ENCODE measurements around the gene NR3C2. TPM values are rescaled to one million over a fixed set of nuclear protein-coding genes. Genes with fewer than 3 reads are reported as not detected.

The NR3C2 gene
- total RNA-seq, 1 experiment from 2014 or later: 2.7 TPM

GRCh38 chr4:148216321-148216720 lies 225.9 kb downstream of the NR3C2 start:
- TF ChIP-seq SRF (IDR thresholded peaks at IDR 0.05; ENCODE audit: low read depth) (no peak), CTCF (IDR thresholded peaks at IDR 0.05 in 2 of 3, conservative IDR thresholded peaks at IDR 0.05 in 1 of 3; ENCODE audit: borderline replicate concordance in 1 of 3, insufficient read depth in 1 of 3, low read depth in 2 of 3, low read length in 2 of 3) (no peak), ZBTB33 (IDR thresholded peaks at IDR 0.05; ENCODE audit: extremely low read depth, insufficient replicate concordance, low read length) (no peak), REST (IDR thresholded peaks at IDR 0.05; ENCODE audit: low read depth) (no peak), EZH2 (IDR thresholded peaks at IDR 0.05) (no peak), EZH2phosphoT487 (IDR thresholded peaks at IDR 0.05; ENCODE audit: borderline replicate concordance) (no peak), POLR2A (IDR thresholded peaks at IDR 0.05; ENCODE audit: borderline replicate concordance, extremely low read depth, insufficient read depth, insufficient read length) (no peak), TCF7L2 (IDR thresholded peaks at IDR 0.05; ENCODE audit: borderline replicate concordance, extremely low read depth, insufficient read depth, insufficient read length) (no peak), POLR2AphosphoS5 (IDR thresholded peaks at IDR 0.05; ENCODE audit: low read depth, low read length) (no peak), JUND (IDR thresholded peaks at IDR 0.05) (no peak), CBX3 (IDR thresholded peaks at IDR 0.05; ENCODE audit: low read depth) (no peak), FOSL1 (IDR thresholded peaks at IDR 0.05; ENCODE audit: low read depth) (no peak), SP1 (IDR thresholded peaks at IDR 0.05; ENCODE audit: low read depth) (no peak), ZFX (IDR thresholded peaks at IDR 0.05) (no peak), EGR1 (IDR thresholded peaks at IDR 0.05; ENCODE audit: low read depth) (no peak), ELF1 (IDR thresholded peaks at IDR 0.05; ENCODE audit: borderline replicate concordance, low read depth) (no peak), ATF3 (IDR thresholded peaks at IDR 0.05) (no peak), ZNF274 (IDR thresholded peaks at IDR 0.05; ENCODE audit: low read depth, low read length) (no peak), CEBPB (IDR thresholded peaks at IDR 0.05; ENCODE audit: low read depth) (no peak)
- no peak for ATAC-seq
- no peak overlapping the region for H3K9ac ChIP-seq (ENCODE audit: low read length)
- POLR2A ChIA-PET: no interaction called here
- no peaks in the 10 kb centered on the region for H3K9me3 ChIP-seq (ENCODE audit: control insufficient read depth in 1 of 2, insufficient read depth in 1 of 2, low read depth in 1 of 2, low read length in 2 of 2)
- no peaks in the 10 kb centered on the region for H3K27me3 ChIP-seq (ENCODE audit: insufficient read depth, low read length)
- no peaks in the 10 kb centered on the region for H4K20me1 ChIP-seq (ENCODE audit: insufficient read depth)
- H3K4me1 ChIP-seq (ENCODE audit: control insufficient read depth in 1 of 2, insufficient read depth in 2 of 2, low read length in 2 of 2): no peaks in the 10 kb centered on the region
- intact Hi-C loops (cut with micrococcal nuclease): no loop called here
- no peaks in the 10 kb centered on the region for H3K9me2 ChIP-seq (ENCODE audit: insufficient read depth)
- RAD21 ChIA-PET (ENCODE audit: low non-redundant PET in 1 of 2, low total read pairs in 2 of 2, uncharacterized antibody in 2 of 2, unreplicated experiment in 2 of 2): no interaction called here
- DNase-seq (ENCODE audit: low read depth, low spot score): no peak
- H3K36me3 ChIP-seq (ENCODE audit: control insufficient read depth in 1 of 2, insufficient read depth in 2 of 2, low read length in 2 of 2): no peaks in the 10 kb centered on the region
- H3K4me3 ChIP-seq (replicated peaks in 1 of 2; ENCODE audit: low read depth in 1 of 2, low read length in 2 of 2): no peak overlapping the region
- CTCF ChIA-PET: no interaction called here
- BruUV-seq (replicated peaks): no TSS peak
- no peak overlapping the region for H2AFZ ChIP-seq (ENCODE audit: low read depth, low read length, poor library complexity, severe bottlenecking)
- no peaks in the 10 kb centered on the region for H3K79me2 ChIP-seq (ENCODE audit: insufficient read depth, low read length)
- H3K27ac ChIP-seq (ENCODE audit: low read depth, low read length): no peak overlapping the region
- H3K4me2 ChIP-seq (ENCODE audit: low read length): no peak overlapping the region
